Measurements from ENCODE around the gene PCDHGB6.
"Not testable (repeated sequence)": the region's sequence is repeated elsewhere in the genome, so short reads cannot be mapped to it uniquely, and the experiment has no call there.

PCDHGB6 gene

GRCh38 chr5:141409598-141410306, 1.9 kb downstream of the PCDHGB6 start:
- Histone ChIP-seq H3K4me1 (no peaks in the 10 kb centered on the region), H3K9me3 (peaks cover 27 to 98% (median 91%) of the 10 kb centered on the region in 3 donors), H3K36me3 (peaks cover 8 to 65% (median 63%) of the 10 kb centered on the region in 3 donors), H3K4me3 (no peak overlapping the region), H3K27ac (no peak overlapping the region), H3K27me3 (no peaks in the 10 kb centered on the region)
- intact Hi-C loops (cut with DNase I; ENCODE audit: low total_unique reads) = loop anchor here (10.0 kb wide), 2 partner anchors 85 to 145 kb away; partner anchors contain the start of gene TAF7
- TF ChIP-seq CTCF (IDR thresholded peaks at IDR 0.05) = no peak
- DNase-seq = no peak

GRCh38 chr5:141411575-141411974, 3.8 kb downstream of the PCDHGB6 start:
- TF ChIP-seq CTCF (IDR thresholded peaks at IDR 0.05) = no peak
- Histone ChIP-seq H3K9me3 (peaks cover 27 to 97% (median 87%) of the 10 kb centered on the region in 3 donors), H3K27ac (no peak overlapping the region), H3K27me3 (no peaks in the 10 kb centered on the region), H3K4me3 (no peak overlapping the region), H3K36me3 (peaks cover 5 to 66% (median 56%) of the 10 kb centered on the region in 3 donors), H3K4me1 (no peaks in the 10 kb centered on the region)
- intact Hi-C loops (cut with DNase I; ENCODE audit: low total_unique reads) = loop anchor here (10.0 kb wide), 2 partner anchors 87 to 143 kb away; partner anchors contain the start of gene TAF7
- DNase-seq = no peak

DNA sequence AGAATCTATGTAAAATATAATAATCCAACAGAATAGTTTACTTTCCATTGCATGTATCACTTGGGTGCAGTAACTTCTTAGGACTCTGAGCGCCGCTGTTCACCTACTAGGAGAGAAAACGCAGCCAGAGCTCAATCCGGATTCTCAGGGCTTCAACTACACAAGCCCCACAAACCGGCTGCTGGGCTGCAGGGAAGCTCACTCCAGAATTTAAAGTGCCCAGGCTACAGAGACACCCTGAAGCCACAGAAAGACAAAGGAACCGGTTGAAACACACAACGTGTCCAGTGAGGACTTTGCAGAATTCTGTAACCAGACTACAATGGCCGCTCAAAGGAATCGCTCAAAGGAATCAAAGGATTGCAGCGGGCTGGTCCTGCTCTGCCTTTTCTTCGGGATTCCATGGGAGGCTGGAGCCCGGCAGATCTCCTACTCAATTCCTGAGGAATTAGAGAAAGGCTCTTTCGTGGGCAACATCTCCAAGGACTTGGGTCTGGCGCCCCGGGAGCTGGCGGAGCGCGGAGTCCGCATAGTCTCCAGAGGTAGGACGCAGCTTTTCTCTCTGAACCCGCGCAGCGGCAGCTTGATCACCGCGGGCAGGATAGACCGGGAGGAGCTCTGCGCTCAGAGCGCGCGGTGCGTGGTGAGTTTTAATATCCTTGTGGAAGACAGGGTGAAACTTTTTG, 5.2 kb downstream of the PCDHGB6 start, which contains the start of gene PCDHGA10:
TSS of gene PCDHGA10 (plus strand) at position 134 of the 686 bp plus-strand sequence. CDS start at position 323, 189 bp downstream.
- Histone ChIP-seq H3K4me3 (peak within 1 kb of the TSS; percentile 22 to 26), H3K27ac (no peak within 1 kb of the TSS), H3K9me3 (peaks cover 19 to 97% (median 86%) of the 10 kb centered on the region in 3 donors), H3K4me1 (no peaks in the 10 kb centered on the region), H3K27me3 (no peaks in the 10 kb centered on the region), H3K36me3 (peaks cover 5 to 64% (median 62%) of the 10 kb centered on the region in 3 donors)
- intact Hi-C loops (cut with DNase I; ENCODE audit: low total_unique reads) = loop anchor here (10.0 kb wide), 2 partner anchors 88 to 142 kb away; partner anchors contain the start of gene TAF7
- peak; percentile 41 to 56 for DNase-seq
- TF ChIP-seq CTCF (IDR thresholded peaks at IDR 0.05) = peak; percentile 16 to 20

DNA sequence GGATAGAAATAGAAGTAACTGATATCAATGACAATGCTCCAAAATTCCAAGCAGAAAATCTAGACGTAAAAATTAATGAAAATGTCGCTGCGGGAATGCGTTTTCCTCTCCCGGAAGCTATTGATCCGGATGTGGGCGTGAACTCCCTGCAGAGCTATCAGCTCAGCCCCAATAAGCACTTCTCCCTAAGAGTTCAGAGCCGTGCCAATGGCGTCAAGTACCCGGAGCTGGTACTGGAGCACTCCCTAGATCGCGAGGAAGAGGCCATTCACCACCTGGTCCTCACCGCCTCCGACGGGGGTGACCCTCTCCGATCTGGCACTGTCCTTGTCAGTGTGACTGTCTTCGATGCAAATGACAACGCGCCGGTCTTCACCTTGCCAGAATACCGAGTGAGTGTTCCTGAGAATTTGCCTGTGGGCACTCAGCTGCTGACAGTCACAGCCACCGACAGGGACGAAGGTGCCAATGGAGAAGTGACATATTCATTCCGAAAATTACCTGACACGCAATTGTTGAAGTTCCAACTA, 5.8 kb downstream of the PCDHGB6 start:
- Histone ChIP-seq H3K4me1 (no peaks in the 10 kb centered on the region), H3K4me3 (peak overlapping the region; percentile 22 to 26), H3K27ac (no peak overlapping the region), H3K36me3 (peaks cover 5 to 70% (median 65%) of the 10 kb centered on the region in 3 donors), H3K9me3 (peaks cover 18 to 97% (median 86%) of the 10 kb centered on the region in 3 donors), H3K27me3 (no peaks in the 10 kb centered on the region)
- TF ChIP-seq CTCF (IDR thresholded peaks at IDR 0.05) = no peak
- intact Hi-C loops (cut with DNase I; ENCODE audit: low total_unique reads) = loop anchor here (10.0 kb wide), 2 partner anchors 89 to 141 kb away; partner anchors contain the start of gene TAF7
- no peak for DNase-seq

DNA sequence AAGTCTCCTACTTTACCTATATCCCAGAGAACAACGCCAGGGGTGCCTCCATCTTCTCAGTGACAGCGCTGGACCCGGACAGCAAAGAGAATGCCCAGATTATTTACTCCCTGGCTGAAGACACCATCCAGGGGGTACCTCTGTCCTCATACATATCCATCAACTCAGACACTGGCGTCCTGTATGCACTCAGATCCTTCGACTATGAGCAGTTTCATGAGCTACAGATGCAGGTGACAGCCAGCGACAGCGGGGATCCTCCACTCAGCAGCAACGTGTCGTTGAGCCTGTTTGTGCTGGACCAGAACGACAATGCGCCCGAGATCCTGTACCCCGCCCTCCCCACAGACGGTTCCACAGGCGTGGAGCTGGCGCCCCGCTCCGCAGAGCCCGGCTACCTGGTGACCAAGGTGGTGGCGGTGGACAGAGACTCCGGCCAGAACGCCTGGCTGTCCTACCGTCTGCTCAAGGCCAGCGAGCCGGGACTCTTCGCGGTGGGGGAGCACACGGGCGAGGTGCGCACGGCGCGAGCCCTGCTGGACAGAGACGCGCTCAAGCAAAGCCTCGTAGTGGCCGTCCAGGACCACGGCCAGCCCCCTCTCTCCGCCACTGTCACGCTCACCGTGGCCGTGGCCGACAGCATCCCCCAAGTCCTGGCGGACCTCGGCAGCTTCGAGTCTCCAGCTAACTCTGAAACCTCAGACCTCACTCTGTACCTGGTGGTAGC, 6.9 kb downstream of the PCDHGB6 start:
- intact Hi-C loops (cut with DNase I; ENCODE audit: low total_unique reads) = loop anchor here (10.0 kb wide), 2 partner anchors 90 to 140 kb away; partner anchors contain the start of gene TAF7
- peaks cover 5 to 75% (median 66%) of the 10 kb centered on the region in 3 donors for H3K36me3 ChIP-seq
- H3K9me3 ChIP-seq = peaks cover 16 to 97% (median 86%) of the 10 kb centered on the region in 3 donors
- not testable (repeated sequence) for H3K27ac ChIP-seq, H3K27me3 ChIP-seq, H3K4me1 ChIP-seq, H3K4me3 ChIP-seq, DNase-seq

DNA sequence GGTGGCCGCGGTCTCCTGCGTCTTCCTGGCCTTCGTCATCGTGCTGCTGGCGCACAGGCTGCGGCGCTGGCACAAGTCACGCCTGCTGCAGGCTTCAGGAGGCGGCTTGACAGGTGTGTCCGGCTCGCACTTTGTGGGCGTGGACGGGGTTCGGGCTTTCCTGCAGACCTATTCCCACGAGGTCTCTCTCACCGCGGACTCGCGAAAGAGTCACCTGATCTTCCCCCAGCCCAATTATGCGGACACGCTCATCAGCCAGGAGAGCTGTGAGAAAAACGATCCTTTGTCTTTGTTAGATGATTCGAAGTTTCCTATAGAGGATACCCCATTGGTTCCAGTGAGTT, 7.4 kb downstream of the PCDHGB6 start:
- H3K4me1 ChIP-seq, H3K27ac ChIP-seq, H3K27me3 ChIP-seq, H3K4me3 ChIP-seq, DNase-seq: not testable (repeated sequence)
- intact Hi-C loops (cut with DNase I; ENCODE audit: low total_unique reads) = loop anchor here (10.0 kb wide), 2 partner anchors 90 to 140 kb away; partner anchors contain the start of gene TAF7
- peaks cover 21 to 97% (median 86%) of the 10 kb centered on the region in 3 donors for H3K9me3 ChIP-seq
- peaks cover 5 to 73% (median 66%) of the 10 kb centered on the region in 3 donors for H3K36me3 ChIP-seq

Data from tibial artery (tissue), 4 donors.